ENCODE results near the gene ADAMTS17.

ADAMTS17 gene

DNA sequence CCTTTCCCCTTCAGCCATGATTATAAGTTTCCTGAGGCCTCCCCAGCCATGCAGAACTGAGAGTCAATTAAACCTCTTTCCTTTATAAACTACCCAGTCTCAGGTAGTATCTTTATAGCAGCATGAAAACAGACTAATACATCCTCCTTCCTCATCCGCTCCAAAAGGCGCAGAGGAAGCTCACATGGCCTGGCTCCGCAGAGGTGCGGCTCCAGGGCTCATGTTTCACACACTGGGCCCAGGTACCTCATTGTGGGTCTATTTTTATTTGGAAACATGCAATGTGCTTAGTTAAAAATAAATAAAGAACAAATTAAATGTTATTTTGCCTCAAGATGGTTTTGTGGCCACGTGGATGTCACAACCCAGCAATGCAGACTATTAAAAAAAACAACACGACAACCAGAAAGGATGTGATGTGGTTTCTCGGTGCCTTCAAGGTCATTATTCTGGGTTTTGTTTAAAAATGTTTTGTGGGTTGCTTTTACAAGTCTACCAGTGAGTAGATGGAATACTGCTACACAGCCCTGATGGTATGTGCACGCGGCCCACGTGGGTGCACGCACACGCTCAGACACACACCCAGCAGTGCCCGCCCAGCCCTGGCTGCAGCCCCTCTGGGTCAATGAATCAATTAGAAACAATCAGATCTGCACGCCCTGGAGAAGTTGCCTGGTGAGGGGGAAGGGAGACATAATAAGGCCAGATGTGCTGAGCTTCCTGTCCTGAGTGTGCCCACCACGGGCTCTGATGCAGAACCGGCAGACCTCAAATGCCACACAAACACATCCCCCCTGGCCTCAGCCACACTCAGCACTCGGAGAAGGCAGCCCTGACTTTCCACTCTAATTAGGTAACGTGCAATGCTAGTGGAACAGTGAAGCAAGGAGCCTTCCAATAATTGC lies 140.1 kb downstream of the ADAMTS17 start:
- no peak for DNase-seq (ENCODE audit: low read depth in 2 of 2, low spot score in 1 of 2)

DNA sequence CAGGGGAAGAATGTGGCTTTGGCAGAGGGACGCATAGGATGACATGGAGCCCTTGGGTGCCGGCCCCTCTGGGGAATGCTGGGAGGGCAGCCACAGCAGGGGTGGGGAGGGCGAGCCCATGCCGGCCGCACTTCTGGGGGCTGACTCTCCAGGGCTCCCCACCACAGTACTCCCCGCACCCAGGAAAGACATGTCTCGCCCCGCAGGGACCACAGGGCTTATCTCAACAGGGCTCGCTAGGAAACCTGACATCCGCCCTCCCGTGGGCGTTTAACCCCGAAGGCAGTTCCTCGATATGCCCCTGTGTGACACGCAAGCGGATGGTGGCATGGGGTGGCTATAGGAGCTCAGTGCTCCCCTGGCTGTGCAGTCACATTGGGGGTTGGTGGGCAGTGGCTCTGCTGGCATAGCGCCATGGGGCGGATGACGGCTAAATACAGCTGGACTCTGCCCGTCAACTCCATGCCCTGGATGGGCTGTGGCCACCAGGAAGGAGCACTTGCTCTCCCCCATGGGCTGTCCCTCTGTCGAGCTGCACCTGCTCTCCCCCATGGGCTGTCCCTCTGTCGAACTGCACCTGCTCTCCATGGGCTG lies 141.4 kb downstream of the ADAMTS17 start:
- DNase-seq (ENCODE audit: low read depth in 2 of 2, low spot score in 1 of 2), result no peak

DNA sequence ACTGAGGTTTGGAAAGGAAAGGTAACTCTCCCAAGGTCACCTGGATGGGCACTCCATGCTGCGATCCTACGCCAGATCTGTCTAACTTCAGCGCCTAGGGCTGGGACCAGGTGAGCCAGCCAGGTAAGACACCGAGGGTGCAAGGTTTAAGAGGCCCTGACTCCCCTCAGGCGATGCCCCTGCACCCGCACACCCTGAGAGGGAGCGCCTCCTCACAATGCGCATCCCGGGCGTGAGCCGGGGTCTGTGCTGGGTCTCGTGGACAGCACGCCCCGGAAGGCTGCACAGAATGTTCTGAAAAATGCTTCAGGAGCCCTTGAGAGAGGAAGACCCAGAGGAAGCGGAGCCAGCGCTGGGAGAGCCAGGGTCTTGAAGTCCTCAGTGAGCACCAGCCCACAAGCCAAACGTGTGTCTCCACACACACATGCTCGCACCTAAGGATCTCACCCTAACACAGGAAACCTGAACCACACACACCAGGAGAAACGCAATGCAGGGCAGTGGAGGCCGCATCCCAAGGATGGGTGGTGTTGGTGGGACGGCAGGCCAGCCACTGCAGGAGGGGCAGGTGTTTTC lies 142.0 kb downstream of the ADAMTS17 start:
- no peak for DNase-seq (ENCODE audit: low read depth in 2 of 2, low spot score in 1 of 2)

DNA sequence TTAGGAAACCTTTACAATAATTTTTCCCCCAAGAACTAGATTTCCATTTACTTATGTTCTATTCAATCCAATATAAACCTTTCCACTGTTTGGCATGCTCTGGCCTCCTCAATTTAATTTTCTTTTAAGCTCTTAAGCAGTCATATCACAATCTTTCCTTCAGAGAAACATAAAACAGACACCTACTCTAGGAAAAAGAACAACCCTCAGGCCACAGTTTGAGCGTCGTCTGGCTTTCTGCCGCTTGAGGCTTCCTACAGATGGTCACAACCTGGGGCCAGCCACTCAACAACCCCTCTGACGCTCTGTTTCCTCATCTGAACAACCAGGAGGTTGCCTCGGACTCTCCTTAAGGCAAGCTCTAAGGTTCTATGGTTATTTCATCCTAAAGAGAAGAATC lies 143.3 kb downstream of the ADAMTS17 start:
- DNase-seq (ENCODE audit: low read depth in 2 of 2, low spot score in 1 of 2), result no peak

DNA sequence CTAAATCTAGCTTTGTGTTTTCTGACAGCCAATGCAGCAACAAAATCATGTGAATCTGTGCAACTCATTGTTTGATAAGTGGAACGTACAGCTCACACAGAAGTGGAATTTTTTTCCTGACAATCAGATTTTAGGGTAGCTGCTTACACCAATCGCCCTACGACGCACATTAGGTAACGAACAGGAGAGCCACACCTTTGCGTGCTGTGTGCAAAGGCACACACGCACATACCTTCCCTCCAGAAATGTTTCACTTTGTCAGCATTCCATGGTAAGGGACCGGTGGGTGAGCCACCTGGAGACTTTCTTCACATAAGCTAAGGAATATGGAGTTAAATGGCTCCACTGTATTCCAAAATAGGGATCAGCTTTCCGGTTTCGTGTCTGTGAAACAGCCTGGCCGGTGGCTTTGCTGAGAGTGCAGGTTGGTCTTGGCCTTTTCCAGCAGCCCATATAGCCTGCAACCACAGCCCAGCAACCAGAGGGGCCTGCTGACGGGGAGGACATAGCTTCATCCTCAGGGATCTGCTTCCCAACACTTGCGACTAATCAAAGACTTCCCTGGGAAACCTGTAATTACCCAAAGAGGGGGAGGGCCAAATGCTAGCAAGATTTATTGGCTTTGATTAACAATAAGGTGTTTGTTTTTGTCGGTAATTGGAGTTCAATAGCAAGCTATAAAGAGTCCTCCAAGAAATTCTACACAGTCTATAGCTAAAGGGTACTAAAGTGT lies 145.3 kb downstream of the ADAMTS17 start:
- no peak for DNase-seq (ENCODE audit: low read depth in 2 of 2, low spot score in 1 of 2)

DNA sequence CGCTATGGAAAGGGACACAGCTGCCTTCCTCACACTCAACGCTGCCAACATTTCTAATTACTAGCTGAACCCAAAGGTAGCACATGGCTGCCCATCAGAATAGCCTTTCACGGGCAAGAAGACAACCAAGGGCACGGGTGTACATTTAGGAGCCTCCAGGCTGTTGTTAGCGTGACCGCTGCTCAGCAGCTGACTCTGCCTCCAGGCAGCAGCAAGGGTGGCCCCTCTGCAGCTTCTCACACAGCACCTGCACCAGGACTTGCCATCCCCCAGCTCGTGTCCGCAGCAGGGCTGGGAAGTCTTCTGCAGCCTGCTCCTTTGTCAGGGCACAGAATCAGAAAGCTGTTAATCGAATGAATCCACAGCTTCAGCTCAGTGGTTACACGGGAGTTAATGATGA lies 146.8 kb downstream of the ADAMTS17 start:
- no peak for DNase-seq (ENCODE audit: low read depth in 2 of 2, low spot score in 1 of 2)

DNA sequence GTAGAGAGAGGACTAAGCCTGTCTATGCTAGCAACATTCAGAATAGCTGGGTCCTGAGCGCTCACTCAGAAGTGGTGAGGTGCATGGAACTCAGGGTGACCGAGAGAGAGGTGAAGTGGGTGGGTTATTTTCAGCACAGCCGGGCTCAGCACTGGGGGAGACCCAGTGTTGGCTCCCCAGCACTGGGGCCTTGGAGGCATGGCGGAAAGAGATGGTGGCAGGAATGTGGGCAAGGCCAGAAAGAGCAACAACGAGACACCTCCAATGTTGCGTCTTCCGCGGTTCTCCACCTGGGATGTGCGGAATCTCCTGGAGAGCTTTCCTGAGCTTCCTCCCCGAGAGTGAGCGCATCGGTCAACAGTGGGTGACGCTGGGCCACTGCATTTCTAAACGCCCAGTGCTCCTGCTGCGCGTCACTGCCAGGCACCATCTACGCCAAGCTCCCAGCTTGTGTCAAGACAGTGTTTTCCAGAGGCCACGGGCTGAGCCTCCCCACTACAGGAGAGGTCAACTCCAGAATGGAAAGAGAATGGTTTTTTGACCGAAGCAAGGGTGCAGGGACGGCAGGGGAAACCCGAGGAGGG lies 148.4 kb downstream of the ADAMTS17 start:
- DNase-seq (ENCODE audit: low read depth in 2 of 2, low spot score in 1 of 2), result no peak

DNA sequence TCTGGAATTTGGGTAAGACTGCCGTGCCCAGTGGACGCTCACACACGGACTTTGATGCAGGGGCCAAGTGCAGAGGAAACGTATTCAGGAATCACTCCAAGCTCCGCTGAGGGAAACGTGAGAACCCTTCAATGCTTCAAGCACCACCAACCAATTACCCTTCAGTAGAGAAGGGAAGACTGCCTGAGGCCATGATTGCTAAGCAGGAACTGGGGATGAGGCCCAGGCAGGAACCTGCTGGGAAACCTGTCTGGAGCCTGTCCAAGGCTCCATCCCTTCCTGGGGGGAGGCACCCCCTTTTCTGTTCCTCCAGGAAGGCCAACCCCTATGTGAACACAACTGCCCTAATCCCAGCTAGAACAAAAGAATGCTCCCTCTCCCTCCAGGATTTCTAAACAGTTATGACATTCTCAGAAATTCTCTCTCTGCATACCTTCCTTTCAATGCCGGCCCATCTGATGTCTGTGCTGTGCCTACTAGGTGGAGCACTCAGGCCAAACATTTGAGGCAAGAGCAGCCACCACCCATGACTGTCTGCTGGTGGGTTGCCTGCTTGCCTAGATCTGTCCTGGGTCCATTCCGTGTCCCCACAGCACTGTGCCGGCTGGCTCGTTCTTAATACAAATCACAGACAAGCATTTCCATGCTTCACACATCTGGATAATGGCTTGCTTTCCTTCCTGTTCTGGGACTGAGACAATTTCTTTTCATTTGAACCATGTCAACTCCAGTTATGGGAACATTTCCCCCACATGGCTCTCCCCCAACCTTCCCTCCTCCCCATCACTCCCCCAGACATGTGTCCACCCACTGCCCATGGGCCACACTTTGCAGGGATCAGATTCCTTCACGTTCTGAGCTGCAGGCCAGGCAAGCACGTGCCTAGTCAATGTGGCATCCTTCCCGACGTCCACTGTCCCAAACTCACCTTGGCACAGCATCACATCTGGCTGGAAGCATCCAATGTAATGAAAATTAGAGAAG lies 149.4 kb downstream of the ADAMTS17 start:
- DNase-seq (ENCODE audit: low read depth in 2 of 2, low spot score in 1 of 2), result no peak

DNA sequence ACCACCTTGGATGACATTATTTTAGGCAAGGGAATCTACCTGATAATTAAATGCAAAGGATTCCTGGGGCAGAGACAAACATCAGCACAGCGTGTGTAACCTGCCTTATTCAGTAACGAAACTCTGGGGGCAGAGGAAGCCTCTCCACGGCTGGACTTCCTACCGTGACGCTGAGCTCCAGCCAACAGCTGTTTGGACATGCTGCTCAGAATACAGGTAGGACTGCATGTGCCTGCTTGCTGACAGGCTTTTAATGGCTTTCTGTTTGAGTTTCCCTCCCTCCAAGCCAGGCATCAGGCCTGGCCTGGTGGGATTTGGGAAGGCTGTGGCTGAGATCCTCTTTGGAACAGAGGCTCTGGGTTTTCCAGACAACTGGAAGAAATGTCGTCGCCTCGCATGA lies 150.6 kb downstream of the ADAMTS17 start:
- DNase-seq (ENCODE audit: low read depth in 2 of 2, low spot score in 1 of 2), result no peak

DNA sequence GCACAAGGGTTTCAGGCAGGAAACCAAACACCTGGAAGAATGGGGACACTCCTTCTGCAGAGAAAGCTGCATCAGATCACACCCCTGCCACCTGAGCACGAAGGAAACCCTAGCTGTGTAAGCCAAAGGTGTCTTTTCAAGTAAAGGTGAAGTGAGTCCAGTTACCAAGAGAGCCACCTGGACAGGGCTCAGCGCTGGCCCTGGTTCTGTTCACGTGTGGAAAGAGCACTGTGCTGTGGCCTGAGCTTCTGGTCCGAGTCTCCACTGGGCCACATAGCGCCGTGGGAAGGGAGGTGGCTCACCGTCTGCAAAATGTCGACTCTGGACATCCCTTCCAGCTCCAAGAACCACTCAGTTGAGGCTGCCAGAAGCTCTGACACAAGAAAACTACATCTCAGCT lies 151.1 kb downstream of the ADAMTS17 start:
- DNase-seq (ENCODE audit: low read depth in 2 of 2, low spot score in 1 of 2), result no peak

DNA sequence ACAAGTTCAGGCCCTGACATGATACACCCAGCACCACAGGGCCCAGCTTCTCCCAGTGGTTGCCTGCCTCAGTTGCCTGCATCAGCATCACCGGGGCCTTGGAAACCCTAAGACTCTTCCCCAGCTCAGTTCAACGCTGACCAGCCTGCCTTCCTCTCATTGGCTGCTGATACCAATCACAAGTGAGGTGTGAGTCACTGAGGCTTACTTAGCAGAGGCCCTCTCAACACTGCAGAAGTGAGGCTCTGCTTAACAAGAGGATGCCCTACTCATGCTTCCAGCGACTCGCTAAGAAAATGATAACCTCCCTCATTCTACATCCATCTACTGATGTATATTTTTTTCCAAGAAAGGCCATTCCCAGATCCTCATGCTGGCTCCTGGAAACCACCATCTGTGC lies 151.9 kb downstream of the ADAMTS17 start:
- DNase-seq (ENCODE audit: low read depth in 2 of 2, low spot score in 1 of 2), result no peak

DNA sequence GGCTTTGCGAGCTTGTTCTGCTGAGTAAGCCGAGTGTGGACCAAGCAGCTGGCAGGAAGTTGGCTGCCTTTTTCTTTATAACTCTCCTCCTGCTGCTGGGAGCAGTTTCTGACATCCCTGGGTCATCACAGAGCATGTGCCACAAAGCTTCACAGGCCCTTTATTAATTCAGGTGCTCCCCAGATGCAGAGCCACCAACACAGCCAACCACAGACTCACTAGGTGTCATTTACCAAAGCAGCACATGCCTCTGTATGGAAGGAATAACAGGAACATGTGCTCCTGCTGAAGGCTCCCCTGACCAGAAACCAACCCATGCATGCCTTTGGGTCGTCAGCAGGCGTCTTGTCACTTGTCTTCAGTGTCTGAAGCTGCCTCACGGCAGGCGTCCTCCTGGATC lies 152.5 kb downstream of the ADAMTS17 start:
- no peak for DNase-seq (ENCODE audit: low read depth in 2 of 2, low spot score in 1 of 2)

DNA sequence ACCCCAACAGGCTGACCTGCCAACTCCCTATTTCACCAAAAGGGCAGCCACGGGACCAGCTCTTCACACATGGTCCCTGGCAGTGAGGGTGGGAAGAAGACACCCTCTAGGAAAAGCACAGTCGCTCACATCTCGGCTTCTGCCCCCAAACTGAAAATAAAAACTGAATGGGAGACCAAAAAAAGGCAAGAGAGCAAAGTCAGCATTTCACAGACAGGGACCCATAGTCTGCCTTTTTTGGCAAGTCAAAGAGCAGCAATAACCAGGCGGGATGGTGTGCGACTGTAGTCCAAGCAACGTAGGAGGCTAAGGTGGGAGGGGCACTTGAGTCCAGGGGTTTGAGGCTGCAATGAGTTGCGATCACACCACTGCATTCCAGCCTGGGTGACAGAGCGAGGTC lies 154.1 kb downstream of the ADAMTS17 start:
- DNase-seq (ENCODE audit: low read depth in 2 of 2, low spot score in 1 of 2), result no peak

DNA sequence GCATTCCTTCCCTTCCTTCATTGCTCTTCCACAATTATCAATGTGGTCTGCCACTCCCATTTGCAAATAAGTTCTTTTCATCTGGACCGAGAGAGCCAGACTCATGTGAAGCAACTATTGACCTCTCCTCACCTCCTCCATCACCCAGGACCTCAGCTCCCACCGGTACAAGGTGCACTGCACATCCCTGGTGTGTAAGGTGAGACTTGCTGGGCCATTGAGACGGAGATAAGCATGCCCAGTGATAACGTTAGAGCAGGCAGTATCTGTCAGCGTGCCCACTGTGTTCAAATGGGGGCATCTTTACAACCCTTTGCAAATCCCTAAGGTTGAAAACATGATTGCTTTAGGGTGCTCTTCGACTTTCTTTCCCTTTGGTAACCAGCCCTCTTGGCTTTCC lies 154.8 kb downstream of the ADAMTS17 start:
- no peak for DNase-seq (ENCODE audit: low read depth in 2 of 2, low spot score in 1 of 2)

DNA sequence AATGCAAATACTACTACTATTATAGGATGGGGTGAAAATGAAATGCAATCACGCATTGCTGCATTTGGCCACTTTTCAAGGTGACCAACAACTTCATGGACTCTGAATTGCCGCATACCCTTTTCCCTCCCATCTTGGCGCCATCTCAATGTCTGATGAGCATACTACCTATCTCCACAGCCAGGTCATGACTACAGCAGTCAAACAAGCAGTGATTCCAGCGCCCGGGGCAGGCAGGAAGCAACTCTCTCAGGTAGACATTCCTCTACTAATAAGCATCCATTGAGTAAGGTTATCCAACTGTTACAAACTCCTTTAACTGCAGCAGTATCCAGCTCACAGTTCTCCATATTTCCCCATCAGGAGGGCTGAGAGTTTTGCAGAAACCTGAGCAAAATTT lies 155.4 kb downstream of the ADAMTS17 start:
- no peak for DNase-seq (ENCODE audit: low read depth in 2 of 2, low spot score in 1 of 2)

DNA sequence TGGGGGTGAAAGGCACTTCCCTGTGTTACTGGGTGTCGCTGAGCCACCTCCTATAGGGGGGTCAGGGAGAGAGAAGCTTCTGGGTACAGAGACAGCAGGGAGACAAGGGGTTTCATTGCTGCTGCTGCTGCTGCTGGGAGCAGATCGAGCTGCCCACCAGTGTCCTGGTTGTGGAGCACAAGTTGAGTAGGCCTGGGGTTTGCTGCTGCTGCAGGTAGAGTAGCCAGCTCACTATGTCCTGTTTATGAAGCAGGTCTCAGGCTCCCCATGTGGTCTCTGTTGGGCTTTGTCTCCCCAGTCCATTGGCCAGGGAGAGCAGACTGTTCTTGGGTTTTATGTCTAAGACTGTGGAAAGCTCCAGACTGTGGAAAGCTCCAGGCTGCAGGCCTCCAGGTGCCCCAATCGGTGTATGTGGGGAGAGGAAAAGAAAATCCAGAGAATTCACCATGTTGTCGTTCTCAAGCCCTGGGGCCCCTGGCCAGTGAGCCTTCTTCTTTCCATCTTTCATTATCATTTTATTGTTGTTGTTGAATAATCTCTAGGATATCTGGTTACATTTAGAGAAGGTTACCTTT lies 157.8 kb downstream of the ADAMTS17 start:
- DNase-seq (ENCODE audit: low read depth in 2 of 2, low spot score in 1 of 2), result no peak

DNA sequence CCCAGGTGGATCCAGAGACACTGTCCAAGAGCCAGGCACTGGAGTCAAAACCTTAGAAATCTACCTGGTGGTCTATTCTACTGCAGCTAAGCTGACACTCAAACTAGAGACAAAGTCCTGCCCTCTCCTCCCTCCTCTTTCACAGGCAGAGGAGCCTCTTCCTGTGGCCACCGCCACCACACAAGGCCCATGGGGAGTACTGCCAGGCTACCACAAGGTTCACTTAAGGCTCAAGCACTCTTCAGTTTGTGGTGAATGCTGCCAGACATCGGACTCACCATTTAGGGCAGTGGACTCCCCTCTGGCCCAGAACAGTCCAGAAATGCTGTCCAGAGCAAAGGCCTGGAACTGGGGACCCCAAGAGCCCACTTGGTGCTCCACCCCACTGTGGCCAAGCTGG lies 160.9 kb downstream of the ADAMTS17 start:
- no peak for DNase-seq (ENCODE audit: low read depth in 2 of 2, low spot score in 1 of 2)

DNA sequence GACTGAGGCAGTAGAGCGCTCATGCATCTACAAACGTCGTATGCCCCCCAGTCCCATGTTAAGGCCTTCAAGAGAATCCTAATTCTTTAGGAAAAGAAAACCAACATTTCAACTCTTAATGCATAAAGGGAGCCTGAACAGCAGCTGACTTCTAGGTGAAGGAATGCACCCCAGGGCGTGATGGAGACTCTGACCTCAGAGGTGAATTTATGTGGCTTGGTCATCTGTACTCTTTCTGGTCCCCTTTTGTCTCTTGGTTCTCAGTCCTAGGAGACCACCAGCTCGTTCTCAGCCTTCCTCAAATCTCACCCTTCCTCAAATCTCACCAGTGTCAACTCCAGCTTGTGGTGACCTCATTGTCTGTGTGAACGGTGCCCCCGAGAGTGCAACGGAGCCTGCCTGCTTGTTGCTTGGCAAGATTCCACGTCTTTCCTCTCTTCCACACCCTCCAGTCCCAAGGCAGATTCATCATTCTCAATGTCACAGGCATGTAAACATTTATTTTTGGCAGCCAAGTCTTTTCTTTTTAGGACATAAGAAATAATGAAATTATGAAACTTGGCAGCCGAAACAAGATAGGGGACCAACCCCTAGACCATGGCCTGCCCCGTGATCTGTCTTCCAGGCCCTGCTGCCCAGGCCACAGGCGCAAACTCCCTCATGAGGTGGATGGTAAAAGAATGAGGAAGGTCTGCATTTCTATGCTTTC lies 166.2 kb downstream of the ADAMTS17 start:
- DNase-seq (ENCODE audit: low read depth in 2 of 2, low spot score in 1 of 2), result no peak

DNA sequence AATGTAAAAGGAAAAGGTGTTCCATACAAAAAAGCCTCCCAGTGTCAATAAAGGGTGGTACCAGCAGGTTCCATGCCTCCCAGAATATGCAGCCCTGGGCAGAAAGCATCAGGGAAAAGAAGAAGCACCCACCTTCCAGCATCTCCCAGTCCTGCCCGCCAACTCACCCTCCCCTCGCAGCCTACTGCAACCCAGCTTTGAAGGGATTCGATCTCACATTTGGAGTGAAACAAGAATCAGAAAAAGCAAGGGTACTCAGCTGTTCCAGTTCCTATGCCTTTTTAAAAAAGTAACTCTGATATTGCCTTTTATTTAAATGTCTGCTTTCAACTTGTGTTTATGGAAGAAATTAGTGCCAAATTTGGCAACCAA lies 166.9 kb downstream of the ADAMTS17 start:
- no peak for DNase-seq (ENCODE audit: low read depth in 2 of 2, low spot score in 1 of 2)

Measured in stimulated activated CD8-positive, alpha-beta memory T cell treated with anti-CD3 and anti-CD28 coated beads, Interleukin-4, amount 100 ng/mL, for 1 hour (primary cell).